ENCODE measurements around the gene STIP1. TPM values are rescaled to one million over a fixed set of nuclear protein-coding genes. Genes with fewer than 3 reads are reported as not detected.

The STIP1 gene
- total and polyA plus RNA-seq, 9 of the 15 experiments (the other 6 are each of a cell fraction or from before 2014, with no cell fraction given) = 58.1 to 465 (median 346) TPM

DNA sequence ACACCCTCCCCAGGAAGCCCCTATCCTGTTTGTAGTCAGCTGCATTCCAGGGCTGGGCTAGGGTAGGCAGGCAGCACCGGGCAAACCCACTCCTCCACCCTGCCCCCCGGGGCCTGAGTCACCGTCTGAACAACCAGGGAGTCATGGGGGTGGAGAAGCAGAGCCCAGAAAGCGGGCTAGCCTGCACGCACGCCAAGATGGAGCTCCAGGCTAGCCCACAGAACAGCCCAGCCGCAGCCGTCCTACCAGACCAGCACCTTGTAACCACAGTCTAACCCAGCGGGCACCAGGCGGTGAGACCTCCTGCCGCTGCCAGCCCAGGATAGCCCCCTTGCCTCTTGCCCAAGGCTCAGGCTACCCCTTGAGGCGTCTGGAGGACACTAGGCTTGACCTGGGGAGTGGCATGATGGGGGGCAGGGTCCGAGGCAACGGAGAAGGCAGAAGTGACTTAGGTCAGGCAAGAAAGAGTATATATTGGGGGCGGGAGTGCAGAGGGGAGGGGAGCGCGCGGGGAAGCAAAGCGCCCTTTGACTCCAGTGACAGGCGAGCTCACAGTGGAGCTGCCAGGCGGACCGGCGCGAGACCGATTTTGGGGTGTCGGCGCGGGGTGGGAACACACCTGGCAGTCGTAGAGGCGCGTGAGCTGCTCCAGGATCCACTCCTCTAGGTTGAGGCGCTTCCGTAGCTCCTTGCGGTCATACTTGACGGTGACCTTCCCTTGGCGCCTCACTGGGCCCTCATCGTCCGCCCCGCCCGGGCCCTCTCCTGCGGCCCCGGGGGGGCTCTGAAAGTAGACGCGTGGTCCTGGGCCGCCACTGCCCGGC, 60.0 kb downstream of the STIP1 start (continued):
- TF ChIP-seq STAT5B (CRISPR knock-in tag; IDR thresholded peaks at IDR 0.05) (no peak), ILF3 (IDR thresholded peaks at IDR 0.05; ENCODE audit: borderline replicate concordance) (no peak), ZSCAN32 (CRISPR knock-in tag; IDR thresholded peaks at IDR 0.05) (no peak), FUS (optimal IDR thresholded peaks at IDR 0.05; ENCODE audit: low read depth, low read length) (no peak), ZNF184 (CRISPR knock-in tag; IDR thresholded peaks at IDR 0.05) (no peak), CREB1 (IDR thresholded peaks at IDR 0.05) (0 out of 2 replicates have a peak, but pooled peaks have one; percentile 11), CREB1 (CRISPR knock-in tag; IDR thresholded peaks at IDR 0.05) (no peak; the same call in 1 of the 2 replicates), PHF20 (IDR thresholded peaks at IDR 0.05; ENCODE audit: partially characterized antibody) (no peak), ZNF3 (CRISPR knock-in tag; IDR thresholded peaks at IDR 0.05) (no peak), HNRNPUL1 (IDR thresholded peaks at IDR 0.05; ENCODE audit: low read length) (no peak), ZNF778 (CRISPR knock-in tag; IDR thresholded peaks at IDR 0.05) (no peak), ARID1B (IDR thresholded peaks at IDR 0.05) (peak; percentile 70), RUNX1 (IDR thresholded peaks at IDR 0.05; ENCODE audit: low read depth) (no peak), XRCC4 (IDR thresholded peaks at IDR 0.05; ENCODE audit: extremely low read depth, insufficient read depth, insufficient read length) (no peak), ZNF24 (IDR thresholded peaks at IDR 0.05) (0 out of 2 replicates have a peak, but pooled peaks have one; percentile 39), CREM (IDR thresholded peaks at IDR 0.05; ENCODE audit: low read depth) (peak; percentile 38; the same call in 1 of the 2 replicates), PHTF2 (CRISPR knock-in tag; IDR thresholded peaks at IDR 0.05) (no peak)
- TF ChIP-seq, protein P1, sequence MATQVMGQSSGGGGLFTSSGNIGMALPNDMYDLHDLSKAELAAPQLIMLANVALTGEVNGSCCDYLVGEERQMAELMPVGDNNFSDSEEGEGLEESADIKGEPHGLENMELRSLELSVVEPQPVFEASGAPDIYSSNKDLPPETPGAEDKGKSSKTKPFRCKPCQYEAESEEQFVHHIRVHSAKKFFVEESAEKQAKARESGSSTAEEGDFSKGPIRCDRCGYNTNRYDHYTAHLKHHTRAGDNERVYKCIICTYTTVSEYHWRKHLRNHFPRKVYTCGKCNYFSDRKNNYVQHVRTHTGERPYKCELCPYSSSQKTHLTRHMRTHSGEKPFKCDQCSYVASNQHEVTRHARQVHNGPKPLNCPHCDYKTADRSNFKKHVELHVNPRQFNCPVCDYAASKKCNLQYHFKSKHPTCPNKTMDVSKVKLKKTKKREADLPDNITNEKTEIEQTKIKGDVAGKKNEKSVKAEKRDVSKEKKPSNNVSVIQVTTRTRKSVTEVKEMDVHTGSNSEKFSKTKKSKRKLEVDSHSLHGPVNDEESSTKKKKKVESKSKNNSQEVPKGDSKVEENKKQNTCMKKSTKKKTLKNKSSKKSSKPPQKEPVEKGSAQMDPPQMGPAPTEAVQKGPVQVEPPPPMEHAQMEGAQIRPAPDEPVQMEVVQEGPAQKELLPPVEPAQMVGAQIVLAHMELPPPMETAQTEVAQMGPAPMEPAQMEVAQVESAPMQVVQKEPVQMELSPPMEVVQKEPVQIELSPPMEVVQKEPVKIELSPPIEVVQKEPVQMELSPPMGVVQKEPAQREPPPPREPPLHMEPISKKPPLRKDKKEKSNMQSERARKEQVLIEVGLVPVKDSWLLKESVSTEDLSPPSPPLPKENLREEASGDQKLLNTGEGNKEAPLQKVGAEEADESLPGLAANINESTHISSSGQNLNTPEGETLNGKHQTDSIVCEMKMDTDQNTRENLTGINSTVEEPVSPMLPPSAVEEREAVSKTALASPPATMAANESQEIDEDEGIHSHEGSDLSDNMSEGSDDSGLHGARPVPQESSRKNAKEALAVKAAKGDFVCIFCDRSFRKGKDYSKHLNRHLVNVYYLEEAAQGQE (IDR thresholded peaks at IDR 0.05; ENCODE audit: borderline replicate concordance) = no peak; the same call in 1 of the 2 replicates
- TF ChIP-seq, protein P1 (CRISPR knock-in tag; IDR thresholded peaks at IDR 0.05; ENCODE audit: low read depth) = no peak; the same call in 1 of the 2 replicates
- TF ChIP-seq, protein P2, sequence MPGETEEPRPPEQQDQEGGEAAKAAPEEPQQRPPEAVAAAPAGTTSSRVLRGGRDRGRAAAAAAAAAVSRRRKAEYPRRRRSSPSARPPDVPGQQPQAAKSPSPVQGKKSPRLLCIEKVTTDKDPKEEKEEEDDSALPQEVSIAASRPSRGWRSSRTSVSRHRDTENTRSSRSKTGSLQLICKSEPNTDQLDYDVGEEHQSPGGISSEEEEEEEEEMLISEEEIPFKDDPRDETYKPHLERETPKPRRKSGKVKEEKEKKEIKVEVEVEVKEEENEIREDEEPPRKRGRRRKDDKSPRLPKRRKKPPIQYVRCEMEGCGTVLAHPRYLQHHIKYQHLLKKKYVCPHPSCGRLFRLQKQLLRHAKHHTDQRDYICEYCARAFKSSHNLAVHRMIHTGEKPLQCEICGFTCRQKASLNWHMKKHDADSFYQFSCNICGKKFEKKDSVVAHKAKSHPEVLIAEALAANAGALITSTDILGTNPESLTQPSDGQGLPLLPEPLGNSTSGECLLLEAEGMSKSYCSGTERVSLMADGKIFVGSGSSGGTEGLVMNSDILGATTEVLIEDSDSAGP (CRISPR knock-in tag; IDR thresholded peaks at IDR 0.05) = peak; percentile 38; the same call in 1 of the 2 replicates
